Measurements from ENCODE around the gene GALNT9. TPM values are rescaled to one million over a fixed set of nuclear protein-coding genes. Genes with fewer than 3 reads are reported as not detected.

The GALNT9 gene
- total and polyA plus RNA-seq, 8 donors: 0.15 to 3.1 (median 0.19) TPM; not detected in 5

DNA sequence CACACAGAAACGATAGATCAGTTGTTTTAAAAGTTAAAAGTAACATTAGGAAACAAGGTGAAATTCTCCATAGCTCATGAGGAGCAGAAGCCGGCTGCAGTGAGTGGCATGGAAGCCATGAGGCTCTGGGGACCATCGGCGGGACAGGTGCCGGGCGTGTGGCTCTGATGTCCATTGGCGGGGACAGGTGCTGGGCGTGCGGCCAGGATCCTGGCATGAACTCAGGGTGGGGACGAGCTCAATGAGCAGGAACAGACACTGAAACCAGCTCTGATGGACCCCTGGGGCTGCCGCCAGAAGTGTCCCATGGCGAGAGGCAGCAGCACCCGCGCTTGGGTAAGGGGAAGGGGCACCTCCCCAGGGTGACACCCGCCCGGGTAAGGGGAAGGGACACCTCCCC lies 110.1 kb downstream of the GALNT9 start:
- Histone ChIP-seq H3K4me3 (no peak overlapping the region), H3K27ac (no peak overlapping the region), H3K9me3 (no peaks in the 10 kb centered on the region), H3K36me3 (no peaks in the 10 kb centered on the region), H3K4me1 (peaks cover 0 to 4% (median 0%) of the 10 kb centered on the region in 4 donors), H3K27me3 (peaks cover 0 to 75% (median 0%) of the 10 kb centered on the region in 3 donors)
- WGBS, 5 donors: 70 to 76% (median 74%) methylated on average over 14 to 16 of the region's 16 CpGs
- DNase-seq: no peak
- TF ChIP-seq, protein P1, sequence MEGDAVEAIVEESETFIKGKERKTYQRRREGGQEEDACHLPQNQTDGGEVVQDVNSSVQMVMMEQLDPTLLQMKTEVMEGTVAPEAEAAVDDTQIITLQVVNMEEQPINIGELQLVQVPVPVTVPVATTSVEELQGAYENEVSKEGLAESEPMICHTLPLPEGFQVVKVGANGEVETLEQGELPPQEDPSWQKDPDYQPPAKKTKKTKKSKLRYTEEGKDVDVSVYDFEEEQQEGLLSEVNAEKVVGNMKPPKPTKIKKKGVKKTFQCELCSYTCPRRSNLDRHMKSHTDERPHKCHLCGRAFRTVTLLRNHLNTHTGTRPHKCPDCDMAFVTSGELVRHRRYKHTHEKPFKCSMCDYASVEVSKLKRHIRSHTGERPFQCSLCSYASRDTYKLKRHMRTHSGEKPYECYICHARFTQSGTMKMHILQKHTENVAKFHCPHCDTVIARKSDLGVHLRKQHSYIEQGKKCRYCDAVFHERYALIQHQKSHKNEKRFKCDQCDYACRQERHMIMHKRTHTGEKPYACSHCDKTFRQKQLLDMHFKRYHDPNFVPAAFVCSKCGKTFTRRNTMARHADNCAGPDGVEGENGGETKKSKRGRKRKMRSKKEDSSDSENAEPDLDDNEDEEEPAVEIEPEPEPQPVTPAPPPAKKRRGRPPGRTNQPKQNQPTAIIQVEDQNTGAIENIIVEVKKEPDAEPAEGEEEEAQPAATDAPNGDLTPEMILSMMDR (IDR thresholded peaks at IDR 0.05): no peak
- no peak for TF ChIP-seq POLR2A (IDR thresholded peaks at IDR 0.05)
- TF ChIP-seq EP300 (IDR thresholded peaks at IDR 0.05): no peak
- TF ChIP-seq POLR2AphosphoS5 (IDR thresholded peaks at IDR 0.05): no peak
- intact Hi-C loops (cut with DNase I; ENCODE audit: low total_unique reads): loop anchor here (5.0 kb wide), 1 partner anchor 67 kb away; no protein-coding TSS in a partner anchor

DNA sequence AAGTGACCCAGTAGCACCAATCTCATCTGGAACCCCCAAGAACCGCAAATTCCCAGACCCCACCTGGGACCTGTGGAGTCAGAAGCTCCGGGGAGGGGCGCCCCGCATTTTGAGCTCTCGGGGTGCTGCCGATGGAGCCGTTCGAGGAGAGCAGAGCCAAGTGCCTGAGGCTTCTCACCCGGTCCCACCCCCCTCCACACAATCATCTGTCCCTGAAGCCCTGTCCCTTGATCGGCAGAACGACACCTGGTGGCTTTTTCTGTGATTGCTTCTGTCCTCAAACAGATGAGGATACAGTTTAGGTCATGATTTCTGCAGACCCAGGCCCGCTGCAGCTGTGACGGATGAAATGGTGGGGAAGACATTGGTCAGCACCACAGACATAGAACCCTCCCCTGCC lies 110.5 kb downstream of the GALNT9 start:
- WGBS, 5 donors: 24 to 47% (median 41%) methylated on average over 12 to 13 of the region's 13 CpGs
- Histone ChIP-seq H3K4me1 (peaks cover 0 to 4% (median 0%) of the 10 kb centered on the region in 4 donors), H3K4me3 (no peak overlapping the region), H3K27me3 (peaks cover 0 to 75% (median 0%) of the 10 kb centered on the region in 3 donors), H3K36me3 (no peaks in the 10 kb centered on the region), H3K9me3 (no peaks in the 10 kb centered on the region), H3K27ac (no peak overlapping the region)
- intact Hi-C loops (cut with DNase I; ENCODE audit: low total_unique reads): loop anchor here (5.0 kb wide), 1 partner anchor 67 kb away; no protein-coding TSS in a partner anchor
- TF ChIP-seq, protein P1 (IDR thresholded peaks at IDR 0.05): peak in 4 of 7 experiments; percentile 14 to 49 (median 28)
- TF ChIP-seq POLR2AphosphoS5 (IDR thresholded peaks at IDR 0.05) (no peak), EP300 (IDR thresholded peaks at IDR 0.05) (no peak), POLR2A (IDR thresholded peaks at IDR 0.05) (no peak)
- DNase-seq: peak in 1 of 2 donors; percentile 52

DNA sequence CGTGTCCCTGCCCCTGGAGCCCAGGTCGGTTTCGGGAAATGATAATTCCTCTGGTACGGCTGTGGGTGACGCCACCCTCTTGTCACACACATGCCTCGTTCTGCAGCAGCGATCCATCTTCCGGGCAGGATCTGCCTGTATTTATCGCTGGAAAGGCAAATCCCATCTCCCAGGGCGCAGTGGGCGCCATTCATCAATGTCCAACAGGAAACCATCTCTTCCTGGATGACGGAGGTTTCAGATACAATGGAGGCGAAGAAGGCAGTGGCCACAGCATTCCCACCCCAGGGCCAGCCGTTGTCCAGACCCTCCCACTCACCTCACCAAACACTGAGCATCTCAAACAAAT lies 110.9 kb downstream of the GALNT9 start:
- Histone ChIP-seq H3K27ac (no peak overlapping the region), H3K4me1 (peaks cover 0 to 4% (median 0%) of the 10 kb centered on the region in 4 donors), H3K36me3 (no peaks in the 10 kb centered on the region), H3K4me3 (no peak overlapping the region), H3K27me3 (peaks cover 0 to 75% (median 0%) of the 10 kb centered on the region in 3 donors), H3K9me3 (no peaks in the 10 kb centered on the region)
- no peak for DNase-seq
- 55 to 66% (median 61%) methylated on average over 14 of the region's 14 CpGs for WGBS, 5 donors
- TF ChIP-seq, protein P1 (IDR thresholded peaks at IDR 0.05): no peak
- TF ChIP-seq EP300 (IDR thresholded peaks at IDR 0.05): no peak
- TF ChIP-seq POLR2AphosphoS5 (IDR thresholded peaks at IDR 0.05): no peak
- TF ChIP-seq POLR2A (IDR thresholded peaks at IDR 0.05): no peak
- intact Hi-C loops (cut with DNase I; ENCODE audit: low total_unique reads): loop anchor here (5.0 kb wide), 1 partner anchor 66 kb away; no protein-coding TSS in a partner anchor

DNA sequence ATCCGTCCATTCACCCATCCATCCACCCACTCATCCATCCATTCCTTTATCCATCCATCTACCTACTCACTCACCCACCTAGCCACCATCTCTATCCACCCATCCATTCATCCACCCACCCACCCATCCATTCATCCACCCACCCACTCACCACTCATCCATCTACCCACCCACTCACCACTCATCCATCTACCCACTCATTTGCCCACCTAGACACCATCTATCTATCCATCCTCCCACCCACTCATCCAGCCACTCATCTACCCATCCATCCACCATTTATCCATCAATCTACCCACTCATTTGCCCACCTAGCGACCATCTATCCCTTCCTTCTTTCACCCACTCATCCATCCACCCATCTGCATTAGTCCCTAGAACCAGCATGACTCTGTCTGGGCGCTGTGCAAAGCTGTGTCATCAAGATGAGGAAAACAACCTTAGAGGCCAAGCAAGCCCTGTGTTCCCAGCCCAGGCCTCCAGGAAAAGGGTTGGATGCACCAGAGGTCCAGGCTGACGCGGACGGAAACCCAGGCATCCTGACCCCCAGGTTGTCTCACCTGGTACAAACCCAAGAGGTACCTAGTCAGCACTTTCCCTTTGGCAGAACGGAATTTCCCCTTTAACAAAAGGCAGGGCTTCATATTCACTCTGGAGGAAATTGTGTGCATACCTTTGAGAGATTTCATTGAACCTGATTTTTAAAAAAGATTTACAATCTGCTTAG lies 111.4 kb downstream of the GALNT9 start:
- Histone ChIP-seq H3K9me3 (no peaks in the 10 kb centered on the region), H3K27me3 (peaks cover 0 to 75% (median 0%) of the 10 kb centered on the region in 3 donors), H3K36me3 (no peaks in the 10 kb centered on the region), H3K4me1 (peaks cover 0 to 4% (median 0%) of the 10 kb centered on the region in 4 donors), H3K4me3 (no peak overlapping the region), H3K27ac (no peak overlapping the region)
- TF ChIP-seq, protein P1 (IDR thresholded peaks at IDR 0.05): no peak
- TF ChIP-seq EP300 (IDR thresholded peaks at IDR 0.05) (no peak), POLR2AphosphoS5 (IDR thresholded peaks at IDR 0.05) (no peak), POLR2A (IDR thresholded peaks at IDR 0.05) (no peak)
- intact Hi-C loops (cut with DNase I; ENCODE audit: low total_unique reads): loop anchor here (5.0 kb wide), 1 partner anchor 66 kb away; no protein-coding TSS in a partner anchor
- no peak for DNase-seq
- WGBS, 5 donors: 69 to 78% (median 75%) methylated on average over 3 to 7 of the region's 7 CpGs
